Upper lobe of left lung (tissue), 6 donors: ENCODE results near the gene OMA1. TPM values are rescaled to one million over a fixed set of nuclear protein-coding genes. Genes with fewer than 3 reads are reported as not detected.

Experiments
- ATAC-seq, 2 donors: fragments of 200-7000 bp; cut with Tn5 transposase; one replicate each; pipeline ENCODE4 v1.9.1; 2022; ENCODE audit warnings: mild to moderate bottlenecking in 2 of 2, moderate library complexity in 2 of 2; ENCODE audit not compliant: low FRiP score in 2 of 2
- DNase-seq, 2 donors: peaks; one replicate each; pipeline ENCODE4 v3.0.0-alpha.2; 2019 to 2020
- H3K27ac ChIP-seq, 4 donors: fragments of 200-600 bp; sonication (generic); one replicate each; pipeline ENCODE4 v1.5.1; 2016 to 2019
- H3K27me3 ChIP-seq, 4 donors: fragments of 200-600 bp; sonication (generic); one replicate each; pipeline ENCODE4 v1.5.1; 2017 to 2019
- H3K36me3 ChIP-seq, 4 donors: fragments of 200-600 bp; sonication (generic); one replicate each; pipeline ENCODE4 v1.5.1; 2016 to 2019
- H3K4me1 ChIP-seq, 4 donors: fragments of 200-600 bp; sonication (generic); one replicate each; pipeline ENCODE4 v1.5.1; 2018 to 2019
- H3K4me3 ChIP-seq, 4 donors: fragments of 200-600 bp; sonication (generic); one replicate each; pipeline ENCODE4 v1.5.1; 2017 to 2019; ENCODE audit warnings: mild to moderate bottlenecking in 2 of 4, moderate library complexity in 1 of 4
- H3K9me3 ChIP-seq, 4 donors: fragments of 200-600 bp; sonication (generic); one replicate each; pipeline ENCODE4 v1.5.1; 2018 to 2019
- CTCF ChIP-seq, 6 experiments: fragments of 450-650 bp in 4 of 6; fragments of 200-600 bp in 2 of 6; sonication (generic) in 2 of 6; IDR thresholded peaks; one replicate each; pipeline ENCODE4 v1.5.1; 2016 to 2019; ENCODE audit warnings: antibody characterized with exemption in 6 of 6
- EP300 ChIP-seq, 4 donors: sonication (generic); formaldehyde crosslinking; IDR thresholded peaks; one replicate each; pipeline ENCODE4 v1.5.1; 2017; ENCODE audit warnings: antibody characterized with exemption in 4 of 4, control low read depth in 2 of 4
- POLR2A ChIP-seq, 4 donors: fragments of 450-650 bp; IDR thresholded peaks; one replicate each; pipeline ENCODE4 v1.5.1; 2016 to 2017; ENCODE audit warnings: antibody characterized with exemption in 4 of 4, mild to moderate bottlenecking in 2 of 4
- POLR2AphosphoS5 ChIP-seq, 2 donors: sonication (generic); formaldehyde crosslinking; IDR thresholded peaks; one replicate each; pipeline ENCODE4 v1.5.1; 2017; ENCODE audit warnings: antibody characterized with exemption in 2 of 2
- WGBS, 2 donors: methylation state at CpG; one replicate each; pipeline ENCODE4 v1.1.5; 2017 to 2018; 5-methylcytosine and 5-hydroxymethylcytosine counted together
- total RNA-seq, 6 donors: library from RNA; depleted of rRNA in 4 of 6; stranded (reverse); fragments of >200 nt in 4 of 6; gene quantifications; one replicate each; pipeline versions ENCODE4 v1.1.0 to v1.2.1, GENCODE V29; 2016 to 2021
- donor health status: DM: no; HTN: no; CAD: no; lungs with moderate emphysema.
- donor health status: DM: no; HTN: yes; CAD: no; lungs with severe emphysema.

Gene OMA1
- total RNA-seq, 6 donors from 2014 or later = 4.7 to 35.9 (median 20.7) TPM

- H3K9me3 ChIP-seq = no peaks in the 10 kb centered on the region
- H3K4me3 ChIP-seq = no peak overlapping the region
- peak overlapping the region; percentile 51 to 87 (median 80) for H3K27ac ChIP-seq
- no peaks in the 10 kb centered on the region for H3K36me3 ChIP-seq
- WGBS, 2 donors = 66 to 68% methylated on average over 2 of the region's 2 CpGs
- DNase-seq (peak in 1 of 2 donors; percentile 89), ATAC-seq (peak in 1 of 2 donors; percentile 78)
- peaks cover 0 to 8% (median 3%) of the 10 kb centered on the region in 4 donors for H3K27me3 ChIP-seq
- TF ChIP-seq CTCF (IDR thresholded peaks at IDR 0.05) (no peak), POLR2AphosphoS5 (IDR thresholded peaks at IDR 0.05) (peak; percentile 20 to 39), POLR2A (IDR thresholded peaks at IDR 0.05) (peak in 1 of 4 donors; percentile 15), EP300 (IDR thresholded peaks at IDR 0.05) (peak in 1 of 4 donors; percentile 51)
- peaks cover 7 to 50% (median 16%) of the 10 kb centered on the region in 4 donors for H3K4me1 ChIP-seq
Observed at GRCh38 chr1:58572690-58573089, 26.2 kb upstream of the OMA1 start.

GRCh38 chr1:58571616-58572015, 25.1 kb upstream of the OMA1 start:
- Histone ChIP-seq H3K27ac (peak overlapping the region in 3 of 4 donors; percentile 51 to 85 (median 75)), H3K9me3 (no peaks in the 10 kb centered on the region), H3K4me1 (peaks cover under 1 to 40% (median 12%) of the 10 kb centered on the region in 4 donors), H3K36me3 (no peaks in the 10 kb centered on the region), H3K27me3 (peaks cover 0 to 6% (median 2%) of the 10 kb centered on the region in 4 donors), H3K4me3 (no peak overlapping the region)
- TF ChIP-seq POLR2A (IDR thresholded peaks at IDR 0.05) (no peak), CTCF (IDR thresholded peaks at IDR 0.05) (no peak), POLR2AphosphoS5 (IDR thresholded peaks at IDR 0.05) (no peak), EP300 (IDR thresholded peaks at IDR 0.05) (no peak)
- no peak for ATAC-seq
- no peak for DNase-seq

GRCh38 chr1:58570817-58571216, 24.3 kb upstream of the OMA1 start:
- Histone ChIP-seq H3K36me3 (no peaks in the 10 kb centered on the region), H3K27me3 (no peaks in the 10 kb centered on the region), H3K27ac (no peak overlapping the region), H3K4me3 (no peak overlapping the region), H3K9me3 (no peaks in the 10 kb centered on the region), H3K4me1 (peaks cover 0 to 32% (median 5%) of the 10 kb centered on the region in 4 donors)
- WGBS, 2 donors = 72 to 77% methylated on average over 2 of the region's 2 CpGs
- DNase-seq = no peak
- ATAC-seq = no peak
- no peak for TF ChIP-seq POLR2AphosphoS5 (IDR thresholded peaks at IDR 0.05)
- no peak for TF ChIP-seq POLR2A (IDR thresholded peaks at IDR 0.05)
- TF ChIP-seq CTCF (IDR thresholded peaks at IDR 0.05) = no peak
- TF ChIP-seq EP300 (IDR thresholded peaks at IDR 0.05) = no peak

- TF ChIP-seq CTCF (IDR thresholded peaks at IDR 0.05) = no peak
- no peak for TF ChIP-seq POLR2A (IDR thresholded peaks at IDR 0.05)
- TF ChIP-seq EP300 (IDR thresholded peaks at IDR 0.05) = no peak
- TF ChIP-seq POLR2AphosphoS5 (IDR thresholded peaks at IDR 0.05) = no peak
- Histone ChIP-seq H3K4me1 (peaks cover 0 to 28% (median 5%) of the 10 kb centered on the region in 4 donors), H3K9me3 (no peaks in the 10 kb centered on the region), H3K27ac (no peak overlapping the region), H3K27me3 (no peaks in the 10 kb centered on the region), H3K36me3 (no peaks in the 10 kb centered on the region), H3K4me3 (no peak overlapping the region)
- DNase-seq = no peak
- no peak for ATAC-seq
Observed at GRCh38 chr1:58570094-58570493, 23.6 kb upstream of the OMA1 start.

GRCh38 chr1:58568911-58569310, 22.4 kb upstream of the OMA1 start:
- no peak for ATAC-seq
- H3K36me3 ChIP-seq = no peaks in the 10 kb centered on the region
- TF ChIP-seq POLR2AphosphoS5 (IDR thresholded peaks at IDR 0.05) (no peak), CTCF (IDR thresholded peaks at IDR 0.05) (no peak), EP300 (IDR thresholded peaks at IDR 0.05) (no peak), POLR2A (IDR thresholded peaks at IDR 0.05) (no peak)
- H3K9me3 ChIP-seq = no peaks in the 10 kb centered on the region
- no peak overlapping the region for H3K27ac ChIP-seq
- H3K4me1 ChIP-seq = peaks cover 0 to 16% (median 5%) of the 10 kb centered on the region in 4 donors
- DNase-seq = no peak
- 81% methylated on average over 5 of the region's 5 CpGs for WGBS, 2 donors
- no peak overlapping the region for H3K4me3 ChIP-seq
- no peaks in the 10 kb centered on the region for H3K27me3 ChIP-seq
